ENCODE data around the gene CT47C1.

DNA sequence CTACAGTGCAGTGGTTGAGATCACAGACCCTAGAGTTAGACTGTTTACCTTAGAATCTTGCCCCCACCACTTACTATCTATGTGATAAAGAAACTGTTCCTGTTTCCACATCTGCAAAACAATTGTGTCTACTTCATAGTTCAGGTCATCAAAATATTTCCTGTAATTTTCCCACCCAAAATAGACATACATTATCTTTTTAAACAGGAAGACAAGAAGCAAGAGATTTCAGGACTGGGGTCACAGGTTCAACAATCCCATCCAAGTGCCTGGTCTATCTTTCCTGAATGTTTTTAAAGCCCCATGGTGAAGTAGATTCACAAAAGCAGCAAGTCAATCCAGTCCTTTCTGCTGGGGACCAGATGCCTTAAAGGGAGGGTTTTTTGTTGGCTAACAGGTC is 41.8 kb upstream of the CT47C1 start:
- no peak for TF ChIP-seq EZH2 (IDR thresholded peaks at IDR 0.05; ENCODE audit: borderline replicate concordance, low read length)
- TF ChIP-seq, protein P1, sequence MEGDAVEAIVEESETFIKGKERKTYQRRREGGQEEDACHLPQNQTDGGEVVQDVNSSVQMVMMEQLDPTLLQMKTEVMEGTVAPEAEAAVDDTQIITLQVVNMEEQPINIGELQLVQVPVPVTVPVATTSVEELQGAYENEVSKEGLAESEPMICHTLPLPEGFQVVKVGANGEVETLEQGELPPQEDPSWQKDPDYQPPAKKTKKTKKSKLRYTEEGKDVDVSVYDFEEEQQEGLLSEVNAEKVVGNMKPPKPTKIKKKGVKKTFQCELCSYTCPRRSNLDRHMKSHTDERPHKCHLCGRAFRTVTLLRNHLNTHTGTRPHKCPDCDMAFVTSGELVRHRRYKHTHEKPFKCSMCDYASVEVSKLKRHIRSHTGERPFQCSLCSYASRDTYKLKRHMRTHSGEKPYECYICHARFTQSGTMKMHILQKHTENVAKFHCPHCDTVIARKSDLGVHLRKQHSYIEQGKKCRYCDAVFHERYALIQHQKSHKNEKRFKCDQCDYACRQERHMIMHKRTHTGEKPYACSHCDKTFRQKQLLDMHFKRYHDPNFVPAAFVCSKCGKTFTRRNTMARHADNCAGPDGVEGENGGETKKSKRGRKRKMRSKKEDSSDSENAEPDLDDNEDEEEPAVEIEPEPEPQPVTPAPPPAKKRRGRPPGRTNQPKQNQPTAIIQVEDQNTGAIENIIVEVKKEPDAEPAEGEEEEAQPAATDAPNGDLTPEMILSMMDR (IDR thresholded peaks at IDR 0.05; ENCODE audit: low read length): no peak
